ENCODE measurements around the gene COL4A2. TPM values are rescaled to one million over a fixed set of nuclear protein-coding genes. Genes with fewer than 3 reads are reported as not detected.

The COL4A2 gene
- total and polyA plus RNA-seq, 8 donors: 18.4 to 130 (median 43.8) TPM

DNA sequence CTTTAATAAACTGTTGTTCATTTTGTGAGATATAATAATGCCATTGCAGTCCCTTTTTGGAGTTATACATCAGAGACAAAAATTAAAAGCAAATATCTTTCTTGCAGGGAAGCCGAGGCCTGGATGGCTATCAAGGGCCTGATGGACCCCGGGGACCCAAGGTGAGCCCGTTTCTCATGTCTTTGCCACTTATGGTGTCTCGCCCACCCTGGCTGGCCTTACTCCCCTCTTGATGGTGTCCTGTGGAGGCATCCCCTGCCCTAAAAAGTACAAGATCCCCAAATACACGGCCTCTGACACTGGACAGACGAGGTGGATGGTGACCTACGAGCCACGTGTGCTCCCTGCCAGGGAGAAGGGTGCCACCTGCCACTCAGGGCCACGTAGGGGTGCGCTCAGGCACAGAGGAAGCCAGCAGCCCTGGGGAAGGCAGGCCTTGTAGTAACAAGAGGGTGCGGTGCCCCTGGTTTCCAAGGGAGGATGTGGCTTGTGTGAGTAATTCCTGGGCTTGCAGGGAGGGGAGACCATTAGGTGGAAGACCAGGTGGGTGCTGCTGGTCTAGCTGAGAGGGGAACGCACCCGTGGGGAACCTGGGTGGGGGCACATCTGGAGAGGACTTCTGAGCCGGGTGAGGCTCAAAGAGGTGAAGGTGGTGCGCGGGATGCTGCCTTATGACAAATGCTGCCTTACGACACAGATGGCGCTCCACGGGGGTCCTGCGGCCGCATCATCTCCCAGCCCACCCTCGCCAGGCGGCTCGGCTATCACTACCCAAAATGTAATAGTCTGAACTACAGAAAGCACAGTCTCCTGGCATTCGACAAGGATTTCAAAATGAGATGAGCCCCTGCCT lies 138.9 kb downstream of the COL4A2 start:
- ATAC-seq: no peak
- no peak for DNase-seq
- 82 to 92% methylated on average over 25 of the region's 25 CpGs for WGBS, 2 donors
- Histone ChIP-seq H3K9me3 (no peaks in the 10 kb centered on the region), H3K36me3 (no peaks in the 10 kb centered on the region), H3K27ac (no peak overlapping the region), H3K27me3 (no peaks in the 10 kb centered on the region), H3K4me3 (no peak overlapping the region), H3K4me1 (no peaks in the 10 kb centered on the region)
- intact Hi-C loops (cut with DNase I): no loop called here
- TF ChIP-seq, protein P1, sequence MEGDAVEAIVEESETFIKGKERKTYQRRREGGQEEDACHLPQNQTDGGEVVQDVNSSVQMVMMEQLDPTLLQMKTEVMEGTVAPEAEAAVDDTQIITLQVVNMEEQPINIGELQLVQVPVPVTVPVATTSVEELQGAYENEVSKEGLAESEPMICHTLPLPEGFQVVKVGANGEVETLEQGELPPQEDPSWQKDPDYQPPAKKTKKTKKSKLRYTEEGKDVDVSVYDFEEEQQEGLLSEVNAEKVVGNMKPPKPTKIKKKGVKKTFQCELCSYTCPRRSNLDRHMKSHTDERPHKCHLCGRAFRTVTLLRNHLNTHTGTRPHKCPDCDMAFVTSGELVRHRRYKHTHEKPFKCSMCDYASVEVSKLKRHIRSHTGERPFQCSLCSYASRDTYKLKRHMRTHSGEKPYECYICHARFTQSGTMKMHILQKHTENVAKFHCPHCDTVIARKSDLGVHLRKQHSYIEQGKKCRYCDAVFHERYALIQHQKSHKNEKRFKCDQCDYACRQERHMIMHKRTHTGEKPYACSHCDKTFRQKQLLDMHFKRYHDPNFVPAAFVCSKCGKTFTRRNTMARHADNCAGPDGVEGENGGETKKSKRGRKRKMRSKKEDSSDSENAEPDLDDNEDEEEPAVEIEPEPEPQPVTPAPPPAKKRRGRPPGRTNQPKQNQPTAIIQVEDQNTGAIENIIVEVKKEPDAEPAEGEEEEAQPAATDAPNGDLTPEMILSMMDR (IDR thresholded peaks at IDR 0.05): no peak
- FAIRE-seq: no peak

DNA sequence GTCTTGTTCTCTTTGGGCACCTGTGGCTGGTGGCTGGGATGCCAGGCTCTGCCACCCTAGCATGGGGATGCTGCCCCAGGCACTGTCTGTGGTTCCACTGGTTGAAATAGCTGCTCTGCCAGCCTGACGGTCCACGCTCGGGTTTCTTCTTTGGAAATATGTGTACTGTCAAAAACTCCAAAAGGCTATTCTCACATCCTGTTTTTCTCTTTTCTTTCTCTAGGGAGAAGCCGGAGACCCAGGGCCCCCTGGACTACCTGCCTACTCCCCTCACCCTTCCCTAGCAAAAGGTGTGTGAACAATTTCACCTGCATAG lies 139.4 kb downstream of the COL4A2 start:
- no peak overlapping the region for H3K4me3 ChIP-seq
- no peak overlapping the region for H3K27ac ChIP-seq
- H3K9me3 ChIP-seq: no peaks in the 10 kb centered on the region
- no peak for ATAC-seq
- no peaks in the 10 kb centered on the region for H3K36me3 ChIP-seq
- TF ChIP-seq, protein P1 (IDR thresholded peaks at IDR 0.05): no peak
- WGBS, 2 donors: 62 to 76% methylated on average over 4 of the region's 4 CpGs
- DNase-seq: no peak
- intact Hi-C loops (cut with DNase I): no loop called here
- no peaks in the 10 kb centered on the region for H3K27me3 ChIP-seq
- H3K4me1 ChIP-seq: no peaks in the 10 kb centered on the region
- no peak for FAIRE-seq

DNA sequence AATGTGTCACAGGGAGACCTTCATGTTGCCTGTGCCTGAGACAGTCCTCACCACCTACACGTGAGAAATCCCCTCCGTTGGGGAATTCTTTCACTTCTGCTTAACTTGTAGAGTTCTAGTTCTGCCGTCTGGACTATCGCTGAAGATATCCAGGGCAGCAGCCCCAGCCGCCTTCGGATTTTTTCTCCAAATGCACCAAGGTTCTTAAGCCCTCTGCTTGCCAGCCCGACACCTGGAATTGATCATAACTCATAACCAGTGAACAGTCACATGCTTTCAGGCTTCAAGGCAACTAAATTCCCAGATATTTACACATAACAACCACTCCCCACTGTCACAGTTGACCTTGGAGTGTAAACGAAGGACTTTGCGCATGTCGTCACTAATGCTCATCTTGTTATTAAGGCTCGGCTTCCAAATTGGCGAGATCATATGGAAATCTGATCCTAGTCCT lies 140.0 kb downstream of the COL4A2 start:
- peak; percentile 11 to 73 (median 62) for ATAC-seq
- Histone ChIP-seq H3K27me3 (no peaks in the 10 kb centered on the region), H3K27ac (no peak overlapping the region), H3K36me3 (no peaks in the 10 kb centered on the region), H3K9me3 (no peaks in the 10 kb centered on the region), H3K4me1 (no peaks in the 10 kb centered on the region), H3K4me3 (no peak overlapping the region)
- intact Hi-C loops (cut with DNase I): no loop called here
- 30 to 37% methylated on average over 12 of the region's 12 CpGs for WGBS, 2 donors
- FAIRE-seq: no peak
- TF ChIP-seq, protein P1 (IDR thresholded peaks at IDR 0.05): no peak
- peak in 2 of 6 donors; percentile 36 to 40 for DNase-seq

DNA sequence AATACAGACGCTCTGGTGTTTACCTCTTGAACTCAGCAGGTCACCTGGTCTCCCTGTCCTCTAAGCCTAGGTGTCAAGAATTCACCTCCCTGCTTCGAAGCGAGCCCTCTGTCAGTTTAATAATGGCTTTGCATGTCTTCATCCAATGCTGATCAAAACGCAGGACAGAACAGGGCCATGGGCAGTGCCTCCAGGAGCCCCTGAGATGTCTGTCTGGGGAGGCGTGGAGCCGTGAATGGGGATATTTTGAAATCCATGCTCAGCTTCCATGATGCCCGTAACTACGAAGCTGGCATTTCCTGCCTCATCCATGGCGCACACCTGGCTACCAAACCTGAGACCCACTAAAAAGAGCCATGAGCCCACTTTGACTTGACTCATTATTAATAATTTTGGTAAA lies 140.7 kb downstream of the COL4A2 start:
- no peak for ATAC-seq
- Histone ChIP-seq H3K4me3 (no peak overlapping the region), H3K4me1 (no peaks in the 10 kb centered on the region), H3K9me3 (no peaks in the 10 kb centered on the region), H3K36me3 (no peaks in the 10 kb centered on the region), H3K27ac (no peak overlapping the region), H3K27me3 (no peaks in the 10 kb centered on the region)
- WGBS, 2 donors: 79 to 85% methylated on average over 9 of the region's 9 CpGs
- no peak for DNase-seq
- FAIRE-seq: no peak
- intact Hi-C loops (cut with DNase I): no loop called here
- TF ChIP-seq, protein P1 (IDR thresholded peaks at IDR 0.05): no peak

- DNase-seq (no peak), FAIRE-seq (no peak), ATAC-seq (no peak)
- Histone ChIP-seq H3K27ac (no peak overlapping the region), H3K27me3 (no peaks in the 10 kb centered on the region), H3K9me3 (no peaks in the 10 kb centered on the region), H3K4me3 (no peak overlapping the region), H3K4me1 (no peaks in the 10 kb centered on the region), H3K36me3 (no peaks in the 10 kb centered on the region)
- TF ChIP-seq, protein P1 (IDR thresholded peaks at IDR 0.05): no peak
- intact Hi-C loops (cut with DNase I): no loop called here
- 75 to 79% methylated on average over 8 of the region's 8 CpGs for WGBS, 2 donors
Measured at GRCh38 chr13:110448230-110448629, 141.1 kb downstream of the COL4A2 start.

All from pancreas (tissue), 10 donors.